AG09309 (cell line): ENCODE measurements around the gene TRIP11.

Source experiments
- DNase-seq: peaks from one replicate; pipeline ENCODE4 v3.0.0-alpha.2; 2010; ENCODE audit warnings: low read depth
- H3K4me3 ChIP-seq: 2 replicates; pipeline ENCODE4 v1.5.1; 2011; ENCODE audit warnings: mild to moderate bottlenecking, low read depth, low read length, moderate library complexity; ENCODE audit not compliant: control insufficient read depth
- CTCF ChIP-seq: IDR thresholded peaks from 2 replicates; pipeline ENCODE4 v1.5.1; 2011; ENCODE audit warnings: mild to moderate bottlenecking, low read depth, low read length, inconsistent platforms; ENCODE audit not compliant: insufficient read depth, control insufficient read depth; ENCODE audit errors: missing control alignments

The TRIP11 gene

GRCh38 chr14:91934554-91935285, 105.1 kb downstream of the TRIP11 start:
- no peak overlapping the region for H3K4me3 ChIP-seq
- no peak for DNase-seq
- TF ChIP-seq CTCF = no peak

- no peak for TF ChIP-seq CTCF
- H3K4me3 ChIP-seq = no peak overlapping the region
- DNase-seq = no peak
These were observed 108.3 kb downstream of the TRIP11 start for GRCh38 chr14:91931478-91932088.

- no peak for DNase-seq
- no peak for TF ChIP-seq CTCF
- H3K4me3 ChIP-seq = no peak overlapping the region
These were observed 110.2 kb downstream of the TRIP11 start for GRCh38 chr14:91929700-91930099.

- DNase-seq = no peak
- no peak for TF ChIP-seq CTCF
- no peak overlapping the region for H3K4me3 ChIP-seq
These were observed 112.1 kb downstream of the TRIP11 start for GRCh38 chr14:91927800-91928199.

- no peak for DNase-seq
- no peak for TF ChIP-seq CTCF
- H3K4me3 ChIP-seq = no peak overlapping the region
These were observed 112.7 kb downstream of the TRIP11 start for GRCh38 chr14:91927191-91927590.

GRCh38 chr14:91926131-91926890, 113.5 kb downstream of the TRIP11 start:
- no peak overlapping the region for H3K4me3 ChIP-seq
- DNase-seq = no peak
- no peak for TF ChIP-seq CTCF
